ENCODE data around the gene ZNF492. TPM values are rescaled to one million over a fixed set of nuclear protein-coding genes. Genes with fewer than 3 reads are reported as not detected.

The ZNF492 gene
- total RNA-seq, 1 experiment from 2014 or later = 3.0 TPM

DNA sequence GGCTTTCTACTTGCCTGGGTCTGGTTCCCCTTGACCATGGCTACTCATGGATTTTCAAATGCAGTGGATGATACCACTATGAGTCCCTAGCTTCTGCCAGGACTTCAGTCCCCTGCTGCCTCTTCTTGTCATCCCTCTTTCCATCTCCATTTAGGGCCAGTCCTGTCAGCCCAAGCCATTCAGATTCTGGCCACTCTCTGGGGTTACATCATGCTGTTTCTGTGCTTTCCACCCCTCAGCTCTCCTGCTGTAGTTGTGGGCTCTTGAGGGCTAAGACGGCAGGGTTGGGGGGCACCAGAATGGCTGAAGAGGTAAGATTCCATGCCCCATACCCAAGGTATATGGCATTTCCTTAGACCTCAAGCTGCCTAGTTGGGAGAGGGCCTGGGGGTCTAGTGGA, 13.2 kb upstream of the ZNF492 start:
- CTCF ChIA-PET = no interaction called here
- H3K9me3 ChIP-seq (ENCODE audit: low read length) = no peaks in the 10 kb centered on the region
- ATAC-seq = no peak

DNA sequence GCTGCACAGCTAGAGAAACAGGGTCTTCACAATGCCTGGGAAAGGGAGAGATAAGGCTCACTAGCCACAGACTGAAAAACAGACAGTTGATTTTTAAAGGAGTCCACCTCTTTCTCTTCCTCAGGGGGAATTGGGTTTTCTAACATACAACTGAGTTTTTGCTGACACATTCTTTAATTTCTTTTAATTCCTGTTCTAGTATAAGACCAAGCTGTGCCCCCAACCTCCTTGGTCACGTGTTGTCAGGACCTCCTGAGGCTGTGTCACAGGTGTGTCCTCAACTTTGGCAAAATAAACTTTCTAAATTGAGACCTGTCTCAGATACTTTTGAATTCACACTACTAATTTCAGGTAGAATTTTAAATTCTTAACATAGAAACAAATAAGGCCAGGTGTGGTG, 12.1 kb upstream of the ZNF492 start:
- DNase-seq (no peak), ATAC-seq (no peak)
- ChIA-PET CTCF (no interaction called here), POLR2A (ENCODE audit: unreplicated experiment) (no interaction called here)
- Histone ChIP-seq H3K27ac (ENCODE audit: low read length) (no peak overlapping the region), H3K27me3 (ENCODE audit: low read length) (no peaks in the 10 kb centered on the region), H3K36me3 (ENCODE audit: low read depth, low read length) (no peaks in the 10 kb centered on the region), H4K20me1 (ENCODE audit: low read length) (no peaks in the 10 kb centered on the region), H3K4me3 (ENCODE audit: low read length) (no peak overlapping the region), H3K9me3 (ENCODE audit: low read length) (no peaks in the 10 kb centered on the region), H2AFZ (ENCODE audit: low read length) (no peak overlapping the region), H3K9me2 (replicated peaks; ENCODE audit: low read length) (no peaks in the 10 kb centered on the region), H3K4me2 (ENCODE audit: low read length) (no peak overlapping the region), H3K79me2 (ENCODE audit: low read length) (no peaks in the 10 kb centered on the region), H3K4me1 (ENCODE audit: insufficient read depth, low read length) (no peaks in the 10 kb centered on the region), H3F3A (ENCODE audit: low read length, unreplicated experiment) (no peaks in the 10 kb centered on the region), H3K9ac (ENCODE audit: low read length) (no peak overlapping the region)
- intact Hi-C loops (cut with micrococcal nuclease) = no loop called here
- TF ChIP-seq EZH2phosphoT487 (IDR thresholded peaks at IDR 0.05; ENCODE audit: borderline replicate concordance, low read length) (no peak), EZH2 (IDR thresholded peaks at IDR 0.05; ENCODE audit: low read length, unreplicated experiment) (no peak)
- TF ChIP-seq, protein P1, sequence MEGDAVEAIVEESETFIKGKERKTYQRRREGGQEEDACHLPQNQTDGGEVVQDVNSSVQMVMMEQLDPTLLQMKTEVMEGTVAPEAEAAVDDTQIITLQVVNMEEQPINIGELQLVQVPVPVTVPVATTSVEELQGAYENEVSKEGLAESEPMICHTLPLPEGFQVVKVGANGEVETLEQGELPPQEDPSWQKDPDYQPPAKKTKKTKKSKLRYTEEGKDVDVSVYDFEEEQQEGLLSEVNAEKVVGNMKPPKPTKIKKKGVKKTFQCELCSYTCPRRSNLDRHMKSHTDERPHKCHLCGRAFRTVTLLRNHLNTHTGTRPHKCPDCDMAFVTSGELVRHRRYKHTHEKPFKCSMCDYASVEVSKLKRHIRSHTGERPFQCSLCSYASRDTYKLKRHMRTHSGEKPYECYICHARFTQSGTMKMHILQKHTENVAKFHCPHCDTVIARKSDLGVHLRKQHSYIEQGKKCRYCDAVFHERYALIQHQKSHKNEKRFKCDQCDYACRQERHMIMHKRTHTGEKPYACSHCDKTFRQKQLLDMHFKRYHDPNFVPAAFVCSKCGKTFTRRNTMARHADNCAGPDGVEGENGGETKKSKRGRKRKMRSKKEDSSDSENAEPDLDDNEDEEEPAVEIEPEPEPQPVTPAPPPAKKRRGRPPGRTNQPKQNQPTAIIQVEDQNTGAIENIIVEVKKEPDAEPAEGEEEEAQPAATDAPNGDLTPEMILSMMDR (conservative IDR thresholded peaks at IDR 0.05; ENCODE audit: low read depth, low read length) = no peak
- no TSS peak for BruUV-seq (replicated peaks)

More for the DNA sequence above, 13.2 kb upstream of the ZNF492 start:
- POLR2A ChIA-PET (ENCODE audit: unreplicated experiment) = no interaction called here
- no peak overlapping the region for H3K4me3 ChIP-seq (ENCODE audit: low read length)
- intact Hi-C loops (cut with micrococcal nuclease) = no loop called here
- no peaks in the 10 kb centered on the region for H3K9me2 ChIP-seq (replicated peaks; ENCODE audit: low read length)
- H3K36me3 ChIP-seq (ENCODE audit: low read depth, low read length) = no peaks in the 10 kb centered on the region
- no peak overlapping the region for H3K9ac ChIP-seq (ENCODE audit: low read length)
- H3K27me3 ChIP-seq (ENCODE audit: low read length) = no peaks in the 10 kb centered on the region
- no peaks in the 10 kb centered on the region for H3K79me2 ChIP-seq (ENCODE audit: low read length)
- no peaks in the 10 kb centered on the region for H4K20me1 ChIP-seq (ENCODE audit: low read length)
- H3K4me1 ChIP-seq (ENCODE audit: insufficient read depth, low read length) = no peaks in the 10 kb centered on the region
- no peak for DNase-seq
- BruUV-seq (replicated peaks) = no TSS peak
- H3K27ac ChIP-seq (ENCODE audit: low read length) = no peak overlapping the region
- H3F3A ChIP-seq (ENCODE audit: low read length, unreplicated experiment) = no peaks in the 10 kb centered on the region
- H3K4me2 ChIP-seq (ENCODE audit: low read length) = no peak overlapping the region
- H2AFZ ChIP-seq (ENCODE audit: low read length) = no peak overlapping the region
- TF ChIP-seq, protein P1 (conservative IDR thresholded peaks at IDR 0.05; ENCODE audit: low read depth, low read length) = no peak
- no peak for TF ChIP-seq EZH2 (IDR thresholded peaks at IDR 0.05; ENCODE audit: low read length, unreplicated experiment)
- no peak for TF ChIP-seq EZH2phosphoT487 (IDR thresholded peaks at IDR 0.05; ENCODE audit: borderline replicate concordance, low read length)

DNA sequence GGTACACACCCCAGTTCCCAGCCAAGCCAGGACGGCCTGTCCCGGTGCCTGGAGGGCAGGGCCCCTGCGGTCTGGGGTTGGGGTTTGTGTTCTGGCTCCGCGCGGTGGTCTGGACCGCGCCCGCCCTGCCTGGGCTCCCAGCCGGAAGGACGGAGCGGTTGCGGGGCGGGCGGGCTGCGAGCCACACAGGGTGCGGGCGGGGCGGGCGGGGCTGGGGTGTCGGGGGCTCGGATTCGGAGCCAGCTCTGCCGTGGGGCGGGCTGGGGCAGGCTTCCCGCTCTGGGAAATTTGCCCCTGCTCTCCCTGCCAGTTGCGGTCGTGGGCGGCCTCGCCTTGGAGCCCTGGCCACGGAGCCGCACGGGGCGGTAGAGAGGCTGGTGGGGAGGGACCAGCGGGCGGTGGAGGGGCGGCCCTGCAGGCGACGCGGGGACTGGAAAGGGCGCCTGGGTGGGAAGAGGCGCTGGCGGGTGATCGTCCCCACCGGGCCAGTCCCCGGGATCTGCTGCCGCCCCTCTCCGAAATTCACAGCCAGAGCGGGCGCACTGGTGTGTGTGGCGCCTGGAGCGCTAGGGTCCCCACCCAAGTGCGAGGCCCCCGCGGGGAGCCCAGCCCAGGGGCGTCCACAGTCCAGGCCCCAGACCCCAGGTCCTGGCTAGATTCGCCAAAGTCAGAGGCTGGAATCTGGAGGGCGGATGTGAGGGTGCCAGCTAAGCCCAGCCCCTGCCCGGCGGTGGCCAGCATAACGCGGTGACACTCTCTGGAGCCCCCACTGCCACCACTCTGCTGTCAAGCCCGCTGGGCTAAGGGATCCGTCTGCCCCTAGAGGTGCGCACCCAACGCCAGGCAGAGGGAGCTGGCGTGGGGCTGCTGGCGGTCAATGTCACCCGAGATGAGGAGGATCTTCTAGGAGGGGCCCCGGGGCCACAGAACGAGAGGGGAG, 11.0 kb upstream of the ZNF492 start:
- H3K4me2 ChIP-seq (ENCODE audit: low read length) = no peak overlapping the region
- H3K9me3 ChIP-seq (ENCODE audit: low read length) = 0 out of 2 replicates have a peak, but pooled peaks cover 2% of the 10 kb centered on the region
- no TSS peak for BruUV-seq (replicated peaks)
- TF ChIP-seq, protein P1 (conservative IDR thresholded peaks at IDR 0.05; ENCODE audit: low read depth, low read length) = no peak
- TF ChIP-seq EZH2phosphoT487 (IDR thresholded peaks at IDR 0.05; ENCODE audit: borderline replicate concordance, low read length) (no peak), EZH2 (IDR thresholded peaks at IDR 0.05; ENCODE audit: low read length, unreplicated experiment) (no peak)
- DNase-seq = no peak
- H3K9me2 ChIP-seq (replicated peaks; ENCODE audit: low read length) = no peaks in the 10 kb centered on the region
- H3K27me3 ChIP-seq (ENCODE audit: low read length) = no peaks in the 10 kb centered on the region
- CTCF ChIA-PET = no interaction called here
- no peaks in the 10 kb centered on the region for H4K20me1 ChIP-seq (ENCODE audit: low read length)
- H3K27ac ChIP-seq (ENCODE audit: low read length) = no peak overlapping the region
- no peak overlapping the region for H2AFZ ChIP-seq (ENCODE audit: low read length)
- intact Hi-C loops (cut with micrococcal nuclease) = no loop called here
- no peak for ATAC-seq
- no peaks in the 10 kb centered on the region for H3K79me2 ChIP-seq (ENCODE audit: low read length)
- POLR2A ChIA-PET (ENCODE audit: unreplicated experiment) = no interaction called here
- no peaks in the 10 kb centered on the region for H3K4me1 ChIP-seq (ENCODE audit: insufficient read depth, low read length)
- no peaks in the 10 kb centered on the region for H3F3A ChIP-seq (ENCODE audit: low read length, unreplicated experiment)
- no peak overlapping the region for H3K4me3 ChIP-seq (ENCODE audit: low read length)
- H3K9ac ChIP-seq (ENCODE audit: low read length) = no peak overlapping the region
- no peaks in the 10 kb centered on the region for H3K36me3 ChIP-seq (ENCODE audit: low read depth, low read length)
